Esophagus (tissue), 2 donors: ENCODE measurements around the gene COG4. TPM values are rescaled to one million over a fixed set of nuclear protein-coding genes. Genes with fewer than 3 reads are reported as not detected.

Source experiments
- H3K27ac ChIP-seq, 2 donors: one replicate each; pipeline ENCODE4 v1.5.1; 2013; ENCODE audit warnings: low read depth in 2 of 2, mild to moderate bottlenecking in 2 of 2, inconsistent platforms in 1 of 2, low read length in 1 of 2, moderate library complexity in 1 of 2
- H3K27me3 ChIP-seq, 2 donors: one replicate each; pipeline ENCODE4 v1.6.1; 2013; ENCODE audit warnings: low read length in 2 of 2, control low read depth in 1 of 2, mild to moderate bottlenecking in 1 of 2; ENCODE audit not compliant: insufficient read depth in 2 of 2, control insufficient read depth in 1 of 2
- H3K36me3 ChIP-seq, 2 donors: one replicate each; pipeline ENCODE4 v1.6.1; 2013; ENCODE audit warnings: low read length in 1 of 2; ENCODE audit not compliant: control insufficient read depth in 2 of 2, insufficient read depth in 2 of 2
- H3K4me1 ChIP-seq, 2 donors: one replicate each; pipeline ENCODE4 v1.6.1; 2013; ENCODE audit warnings: low read length in 1 of 2; ENCODE audit not compliant: control insufficient read depth in 2 of 2, insufficient read depth in 2 of 2
- H3K4me3 ChIP-seq, 2 donors: one replicate each; pipeline ENCODE4 v1.5.1; 2013; ENCODE audit warnings: low read length in 2 of 2, mild to moderate bottlenecking in 2 of 2, low read depth in 1 of 2, moderate library complexity in 1 of 2
- H3K9me3 ChIP-seq, 2 donors: one replicate each; pipeline ENCODE4 v1.6.1; 2013; ENCODE audit warnings: mild to moderate bottlenecking in 2 of 2, low read depth in 1 of 2, low read length in 1 of 2, moderate library complexity in 1 of 2; ENCODE audit not compliant: control insufficient read depth in 2 of 2, insufficient read depth in 1 of 2
- WGBS, 2 donors: extraction: QIAGEN DNeasy Blood & Tissue Kit; methylation state at CpG; one replicate each; pipeline ENCODE4 v1.1.7; 2013; 5-methylcytosine and 5-hydroxymethylcytosine counted together
- polyA plus RNA-seq, 2 donors: library from polyadenylated mRNA; stranded (reverse); fragments of 200-250 nt; gene quantifications; one replicate each; pipeline ENCODE4 v1.2.3, GENCODE V29; 2013
- donor health status: healthy with polysubstance abuse.
- donor health status: Bipolar disorder and iron deficiency.

The COG4 gene
- polyA plus RNA-seq, 2 donors = 41.8 to 42.7 TPM

DNA sequence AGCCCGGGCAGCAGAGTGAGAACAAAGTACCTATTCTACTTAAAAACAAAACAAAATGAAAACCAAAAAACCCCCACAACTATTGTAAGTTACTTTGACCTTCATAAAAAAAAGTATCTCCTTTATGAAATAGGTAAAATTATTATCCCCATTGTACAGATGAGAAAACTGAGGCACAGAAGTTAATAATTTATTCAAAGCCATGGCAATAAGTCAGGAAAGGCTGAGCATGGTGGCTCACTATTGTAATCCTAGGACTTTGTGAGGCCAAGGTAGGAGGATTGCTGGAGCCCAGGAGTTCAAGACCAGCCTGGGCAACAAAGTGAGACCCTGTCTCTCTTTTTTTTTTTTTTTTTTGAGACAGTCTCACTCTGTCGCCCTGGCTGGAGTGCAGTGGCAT lies 38.5 kb downstream of the COG4 start:
- peaks cover 23 to 34% of the 10 kb centered on the region in 2 donors for H3K36me3 ChIP-seq
- H3K9me3 ChIP-seq = no peaks in the 10 kb centered on the region
- H3K27me3 ChIP-seq = no peaks in the 10 kb centered on the region
- no peaks in the 10 kb centered on the region for H3K4me1 ChIP-seq
- no peak overlapping the region for H3K4me3 ChIP-seq
- WGBS, 2 donors = 88 to 91% methylated on average over 1 to 2 of the region's 2 CpGs
- no peak overlapping the region for H3K27ac ChIP-seq

DNA sequence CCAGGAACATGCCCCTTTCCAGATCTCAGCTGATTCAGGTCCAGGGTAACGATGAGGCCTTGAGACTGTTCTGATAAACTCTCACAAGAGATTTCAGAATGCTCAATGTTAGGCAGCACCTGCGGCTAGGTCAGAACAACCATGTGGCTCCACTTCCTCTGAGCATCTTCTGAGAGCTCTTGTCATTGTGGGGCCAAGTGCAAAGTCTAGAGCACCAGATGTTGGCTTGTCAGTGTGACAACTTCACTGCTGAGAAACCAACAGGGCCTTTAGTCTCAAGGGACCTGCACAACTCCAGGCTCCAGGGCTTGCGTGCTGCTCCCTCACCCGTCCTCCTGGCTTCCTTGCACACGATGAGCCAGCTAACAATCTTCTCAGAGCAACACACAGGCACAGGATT lies 39.9 kb downstream of the COG4 start:
- H3K27ac ChIP-seq = no peak overlapping the region
- 93% methylated on average over 5 of the region's 5 CpGs for WGBS, 2 donors
- peaks cover 25 to 43% of the 10 kb centered on the region in 2 donors for H3K36me3 ChIP-seq
- H3K4me3 ChIP-seq = no peak overlapping the region
- H3K27me3 ChIP-seq = no peaks in the 10 kb centered on the region
- H3K4me1 ChIP-seq = no peaks in the 10 kb centered on the region
- no peaks in the 10 kb centered on the region for H3K9me3 ChIP-seq

DNA sequence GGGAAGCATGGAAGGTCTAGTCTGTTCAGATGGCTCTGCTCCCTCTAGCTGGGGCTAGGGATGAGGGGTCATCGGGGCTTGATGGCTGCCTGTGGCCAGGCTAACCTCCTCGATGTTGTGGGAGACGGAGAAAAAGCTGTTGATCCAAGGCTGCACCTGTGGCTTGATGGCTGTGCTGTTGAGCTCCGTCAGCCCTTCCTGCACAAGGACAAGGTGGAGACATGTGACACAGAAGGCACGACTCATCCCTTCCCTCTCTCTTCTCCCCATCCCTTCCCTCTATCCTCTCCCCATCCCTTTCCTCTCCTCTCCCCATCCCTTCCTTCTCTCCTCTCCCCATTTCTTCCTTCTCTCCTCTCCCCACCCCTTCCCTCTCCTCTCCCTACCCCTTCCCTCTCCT lies 40.7 kb downstream of the COG4 start:
- Histone ChIP-seq H3K27me3 (no peaks in the 10 kb centered on the region), H3K4me3 (no peak overlapping the region), H3K27ac (no peak overlapping the region), H3K36me3 (peaks cover 25 to 48% of the 10 kb centered on the region in 2 donors), H3K4me1 (peaks cover 0 to 1% of the 10 kb centered on the region in 2 donors), H3K9me3 (no peaks in the 10 kb centered on the region)
- 82 to 87% methylated on average over 5 of the region's 5 CpGs for WGBS, 2 donors

DNA sequence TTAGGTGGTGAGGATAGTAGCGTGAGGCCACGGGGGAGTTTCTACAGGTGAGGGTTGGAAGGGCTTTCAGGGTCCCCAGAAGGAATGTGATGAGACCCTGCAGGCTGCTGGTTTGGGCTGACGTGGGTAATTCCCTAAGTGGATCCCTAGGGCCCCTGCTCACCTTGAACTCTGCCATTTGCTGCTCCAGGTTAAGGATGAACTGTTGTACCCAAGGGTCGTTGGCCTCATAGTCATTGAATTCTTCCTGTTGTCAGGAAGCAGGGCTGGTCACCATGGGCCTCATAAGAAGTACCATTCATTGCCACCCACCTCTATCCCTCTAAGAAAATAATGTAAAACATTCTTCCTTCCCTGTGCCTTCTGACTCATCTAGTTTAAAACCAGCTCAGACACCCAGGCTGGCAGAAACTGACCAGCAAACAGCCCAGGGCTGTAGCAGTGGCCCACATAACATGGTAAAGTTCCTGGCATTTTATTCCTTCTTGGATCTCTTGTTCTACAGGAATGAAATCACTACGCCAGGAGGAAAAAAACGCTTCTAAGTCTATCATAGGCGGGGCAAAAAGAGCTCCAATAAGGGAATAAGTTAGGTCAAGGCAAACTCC lies 41.3 kb downstream of the COG4 start:
- H3K27ac ChIP-seq = no peak overlapping the region

DNA sequence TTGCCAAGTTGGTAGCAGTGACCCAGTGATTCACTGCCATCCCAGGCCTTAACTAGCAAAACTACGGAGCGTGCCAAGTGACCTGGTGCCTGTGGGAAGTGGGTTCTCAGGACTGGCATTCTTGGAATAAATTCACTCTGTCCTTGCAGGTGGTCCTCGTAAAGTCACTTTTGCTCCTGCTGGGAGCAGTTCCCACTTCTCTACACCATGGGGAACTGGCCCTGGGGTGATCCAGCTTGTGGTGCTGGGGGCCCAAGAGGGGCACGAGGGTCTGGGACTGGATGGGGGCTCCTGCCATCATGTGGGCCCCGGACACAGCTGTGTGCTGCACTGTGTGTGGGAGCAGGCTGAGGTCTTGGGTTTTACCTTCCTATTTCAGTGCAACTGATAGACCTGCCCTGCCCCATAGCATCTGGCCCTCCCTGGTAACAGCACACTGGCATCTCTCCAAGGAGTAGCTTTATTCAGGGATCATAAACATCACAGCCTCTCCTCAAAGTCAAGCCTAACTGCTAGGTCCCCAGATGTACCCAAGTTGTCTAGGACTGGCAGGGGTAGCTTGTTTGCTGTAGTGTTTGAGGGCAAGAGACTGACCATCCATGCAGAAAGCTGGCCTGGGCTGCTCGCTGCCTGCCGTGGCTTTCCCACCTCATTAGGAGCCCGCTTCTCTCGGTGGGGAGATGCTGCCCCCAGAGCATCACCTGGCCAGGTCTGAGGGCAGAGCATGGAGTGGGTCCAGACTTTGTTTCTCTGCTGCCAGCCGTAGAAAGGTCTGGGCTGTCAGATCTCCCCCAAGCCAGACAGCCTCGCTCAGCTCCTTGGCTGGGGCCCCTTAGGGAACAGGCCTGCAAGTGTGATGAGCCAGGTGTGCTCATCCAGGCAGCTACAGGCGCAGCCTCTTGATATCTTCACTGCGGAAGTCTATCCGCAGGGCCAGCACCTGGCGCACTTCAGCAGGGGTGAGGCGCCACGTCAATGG lies 42.9 kb downstream of the COG4 start:
- WGBS, 2 donors = 90 to 91% methylated on average over 17 of the region's 17 CpGs
- Histone ChIP-seq H3K9me3 (no peaks in the 10 kb centered on the region), H3K27ac (no peak overlapping the region), H3K27me3 (no peaks in the 10 kb centered on the region), H3K4me3 (no peak overlapping the region), H3K36me3 (peaks cover 25 to 46% of the 10 kb centered on the region in 2 donors), H3K4me1 (peaks cover 0 to 5% of the 10 kb centered on the region in 2 donors)

More for the DNA sequence above, 41.3 kb downstream of the COG4 start:
- Histone ChIP-seq H3K36me3 (peaks cover 25 to 48% of the 10 kb centered on the region in 2 donors), H3K9me3 (no peaks in the 10 kb centered on the region), H3K4me1 (peaks cover 0 to 1% of the 10 kb centered on the region in 2 donors), H3K27me3 (no peaks in the 10 kb centered on the region), H3K4me3 (no peak overlapping the region)
- 74 to 85% methylated on average over 7 of the region's 7 CpGs for WGBS, 2 donors

DNA sequence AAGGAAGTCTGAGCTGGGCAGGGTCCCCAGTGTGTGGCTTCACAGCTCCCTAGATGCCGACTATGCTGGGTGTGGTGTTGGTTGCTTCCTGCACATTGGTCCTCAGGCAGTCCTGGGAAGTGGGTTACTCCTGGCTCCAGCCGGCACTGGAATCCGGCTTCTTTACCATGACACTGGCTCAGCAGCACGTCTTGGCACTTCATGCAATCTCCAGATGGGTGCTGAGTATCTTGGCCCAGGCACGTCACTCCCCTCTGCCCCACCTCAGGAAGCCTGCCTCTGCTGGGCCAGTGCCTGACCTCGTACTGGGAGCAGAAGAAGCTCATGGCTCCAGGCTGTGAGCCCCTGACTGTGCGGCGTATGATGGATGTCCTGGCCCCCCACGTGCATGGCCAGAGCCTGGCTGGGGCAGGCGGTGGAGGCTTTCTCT lies 44.4 kb downstream of the COG4 start:
- Histone ChIP-seq H3K27ac (peak overlapping the region in 1 of 2 donors; percentile 16), H3K36me3 (peaks cover 25 to 53% of the 10 kb centered on the region in 2 donors), H3K4me3 (no peak overlapping the region), H3K27me3 (no peaks in the 10 kb centered on the region), H3K4me1 (peaks cover 0 to 5% of the 10 kb centered on the region in 2 donors), H3K9me3 (no peaks in the 10 kb centered on the region)
- WGBS, 2 donors = 42 to 49% methylated on average over 10 of the region's 10 CpGs

DNA sequence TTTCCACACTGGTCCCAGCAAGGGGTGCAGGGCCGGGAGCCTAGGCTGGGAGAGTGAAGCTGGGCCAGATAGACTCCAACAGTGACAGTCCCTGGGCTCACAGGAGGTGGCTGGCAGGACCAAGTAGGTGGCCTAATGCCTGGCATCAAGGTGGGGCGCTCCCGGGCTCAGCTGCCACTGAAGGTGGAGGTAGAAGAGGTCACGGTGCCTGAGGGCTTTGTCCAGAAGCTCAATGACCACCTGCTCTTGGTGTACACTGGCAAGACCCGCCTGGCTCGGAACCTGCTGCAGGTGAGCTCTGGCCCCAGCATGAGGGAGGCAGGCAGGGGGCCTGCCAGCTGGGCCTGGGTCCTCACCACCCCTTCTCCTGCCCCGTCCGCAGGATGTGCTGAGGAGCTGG lies 45.2 kb downstream of the COG4 start:
- Histone ChIP-seq H3K36me3 (peaks cover 20 to 49% of the 10 kb centered on the region in 2 donors), H3K4me1 (peaks cover 0 to 5% of the 10 kb centered on the region in 2 donors), H3K27ac (no peak overlapping the region), H3K27me3 (no peaks in the 10 kb centered on the region), H3K4me3 (no peak overlapping the region), H3K9me3 (no peaks in the 10 kb centered on the region)
- WGBS, 2 donors = 88 to 91% methylated on average over 8 of the region's 8 CpGs

DNA sequence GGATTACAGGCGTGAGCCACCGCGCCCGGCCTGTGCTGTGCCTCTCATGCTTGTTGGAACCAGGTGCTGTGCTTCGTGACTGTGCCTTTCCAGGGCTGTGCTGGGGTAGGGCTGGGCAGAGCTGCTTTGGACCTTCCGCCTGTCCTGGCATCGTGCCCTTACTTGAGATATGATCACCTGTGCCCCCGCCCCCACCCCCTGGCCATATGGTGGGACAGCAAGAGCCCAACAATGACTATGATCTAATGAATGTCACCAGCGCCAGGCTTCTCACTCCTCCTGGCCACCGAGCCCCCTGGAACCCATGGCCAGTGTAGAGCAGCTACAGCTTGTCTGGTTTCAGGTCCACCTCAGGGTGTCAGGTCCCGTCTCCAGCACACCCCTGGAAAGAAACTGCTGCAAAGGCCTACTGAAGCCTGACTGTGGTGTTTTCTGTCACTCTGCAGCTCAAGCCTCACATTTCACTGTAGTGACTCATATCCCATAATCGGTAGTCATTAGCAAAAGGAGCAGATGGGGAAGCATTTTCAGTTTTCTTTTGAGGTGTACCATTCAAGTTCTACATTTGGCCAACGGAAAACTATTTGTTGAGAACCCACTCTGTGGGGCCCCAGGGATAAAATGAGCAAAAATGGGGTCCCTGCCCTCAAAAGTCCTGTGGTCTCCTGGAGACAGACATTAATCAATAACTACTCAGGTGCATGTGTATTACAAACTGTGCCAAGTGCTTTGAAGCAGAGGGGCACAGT lies 46.9 kb downstream of the COG4 start:
- 61 to 68% methylated on average over 13 of the region's 13 CpGs for whole genome bisulfite sequencing, 2 donors
- Histone ChIP-seq H3K27ac (peak overlapping the region; percentile 1 to 26), H3K36me3 (peaks cover 15 to 46% of the 10 kb centered on the region in 2 donors)

More for the DNA sequence above, 46.9 kb downstream of the COG4 start:
- no peaks in the 10 kb centered on the region for H3K9me3 ChIP-seq
- H3K27me3 ChIP-seq = no peaks in the 10 kb centered on the region
- no peak overlapping the region for H3K4me3 ChIP-seq
- peaks cover 0 to 5% of the 10 kb centered on the region in 2 donors for H3K4me1 ChIP-seq
